ENCODE measurements around the gene ZNF70. TPM values are rescaled to one million over a fixed set of nuclear protein-coding genes. Genes with fewer than 3 reads are reported as not detected.

ZNF70 gene
- total RNA-seq, 1 donor, result 9.7 TPM

DNA sequence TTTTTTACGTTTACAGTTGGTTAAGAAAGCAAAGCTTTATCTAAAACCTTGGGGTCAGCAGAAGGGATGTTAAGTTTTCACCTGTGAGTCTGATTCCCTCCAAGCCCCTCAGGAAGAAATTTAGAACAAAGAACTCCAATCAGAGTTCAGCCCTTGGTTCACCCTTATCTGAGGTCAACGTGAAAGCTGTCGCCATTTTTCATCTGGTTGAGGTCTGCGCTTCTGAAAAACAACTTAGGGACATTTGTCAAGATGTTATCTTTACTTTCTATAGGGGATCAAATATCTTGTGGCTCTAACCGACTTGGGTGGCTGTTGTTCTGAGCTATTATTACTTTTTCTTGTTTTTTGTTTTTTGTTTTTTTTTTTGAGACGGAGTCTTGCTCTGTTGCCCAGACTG lies 30.1 kb downstream of the ZNF70 start:
- no peak for DNase-seq (ENCODE audit: low read depth in 2 of 3, low spot score in 2 of 3)

DNA sequence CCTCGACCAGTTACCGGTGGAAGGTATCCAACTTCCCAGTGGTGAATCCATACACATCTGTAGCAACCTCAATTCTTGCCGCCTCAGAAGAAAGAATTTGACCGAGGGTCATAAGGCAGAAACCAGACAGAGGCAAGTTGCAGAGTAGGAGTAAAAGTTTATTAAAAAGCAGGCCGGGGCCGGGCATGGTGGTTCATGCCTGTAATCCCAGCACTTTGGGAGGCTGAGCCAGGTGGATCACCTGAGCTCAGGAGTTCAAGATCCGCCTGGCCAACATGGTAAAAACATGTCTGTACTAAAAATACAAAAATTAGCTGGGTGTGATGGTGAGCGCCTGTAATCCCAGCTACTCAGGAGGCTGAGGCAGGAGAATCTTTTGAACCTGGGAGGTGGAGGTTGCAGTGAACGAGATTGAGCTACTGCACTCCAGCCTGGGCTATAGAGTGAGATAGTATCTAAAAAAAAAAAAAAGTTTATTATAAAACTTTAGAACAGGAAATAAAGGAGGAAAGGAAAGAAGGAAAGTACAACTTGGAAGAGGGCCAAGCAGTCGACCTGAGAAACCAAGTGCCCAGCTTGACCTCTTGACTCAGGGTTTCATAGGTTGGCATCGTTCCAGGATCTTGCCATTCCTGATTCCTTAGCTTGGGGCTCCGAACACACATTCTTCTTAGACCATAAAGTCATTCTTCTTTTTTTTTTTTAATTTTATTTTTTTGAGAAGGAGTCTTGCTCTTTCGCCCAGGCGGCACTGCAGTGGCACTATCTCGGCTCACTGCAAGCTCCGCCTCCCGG lies 32.3 kb downstream of the ZNF70 start:
- DNase-seq (ENCODE audit: low read depth in 2 of 3, low spot score in 2 of 3), result no peak

DNA sequence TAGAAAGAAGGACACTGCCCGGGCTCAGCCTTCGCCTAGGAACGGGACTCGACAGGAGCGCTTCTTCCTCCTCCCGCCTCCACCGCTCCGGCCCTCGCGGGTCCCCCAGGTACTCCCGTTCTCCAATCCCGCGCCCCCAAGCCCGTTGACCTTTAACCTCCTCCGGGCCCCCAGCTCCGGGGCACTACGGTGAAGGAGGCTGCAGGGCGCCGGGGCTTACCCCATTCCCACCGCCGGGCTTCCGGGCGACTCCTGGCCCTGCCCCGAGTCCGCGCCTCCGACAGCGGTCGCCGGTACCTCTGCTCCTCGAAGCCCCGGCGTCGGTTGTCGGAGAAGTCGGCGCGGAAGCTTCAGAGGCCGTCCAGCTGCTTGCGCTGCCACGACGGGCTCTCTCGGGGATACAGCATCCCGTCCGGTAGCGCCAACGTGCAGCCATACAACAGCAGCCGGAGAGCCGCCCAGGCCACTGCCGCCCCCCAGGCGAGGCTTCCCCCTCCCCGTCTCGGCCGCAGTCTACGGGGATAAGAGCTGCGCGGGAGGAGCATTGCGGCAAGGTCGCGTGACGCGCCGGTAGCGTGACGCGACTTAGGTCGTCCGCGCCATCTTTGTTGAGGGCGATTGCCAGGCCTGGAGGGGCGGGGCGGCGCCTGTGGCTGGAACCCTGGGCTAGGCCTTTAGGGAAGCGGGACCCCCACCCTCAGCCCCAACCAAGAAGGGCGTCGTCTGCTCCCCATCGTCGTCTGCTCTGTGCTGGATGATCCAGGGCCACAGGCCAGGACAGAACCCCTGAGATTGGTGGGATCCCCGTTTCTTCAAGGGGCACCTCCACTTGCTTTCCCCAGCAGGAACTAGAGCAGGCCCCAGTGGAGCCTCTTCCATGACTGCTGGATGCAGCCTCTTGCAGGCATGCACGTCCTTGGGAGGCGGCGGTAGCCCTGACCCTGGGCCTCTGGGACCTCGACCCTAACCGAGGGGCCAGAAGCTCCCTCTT lies 33.8 kb downstream of the ZNF70 start:
- DNase-seq (ENCODE audit: low read depth in 2 of 3, low spot score in 2 of 3), result peak; percentile 66 to 89 (median 86)

DNA sequence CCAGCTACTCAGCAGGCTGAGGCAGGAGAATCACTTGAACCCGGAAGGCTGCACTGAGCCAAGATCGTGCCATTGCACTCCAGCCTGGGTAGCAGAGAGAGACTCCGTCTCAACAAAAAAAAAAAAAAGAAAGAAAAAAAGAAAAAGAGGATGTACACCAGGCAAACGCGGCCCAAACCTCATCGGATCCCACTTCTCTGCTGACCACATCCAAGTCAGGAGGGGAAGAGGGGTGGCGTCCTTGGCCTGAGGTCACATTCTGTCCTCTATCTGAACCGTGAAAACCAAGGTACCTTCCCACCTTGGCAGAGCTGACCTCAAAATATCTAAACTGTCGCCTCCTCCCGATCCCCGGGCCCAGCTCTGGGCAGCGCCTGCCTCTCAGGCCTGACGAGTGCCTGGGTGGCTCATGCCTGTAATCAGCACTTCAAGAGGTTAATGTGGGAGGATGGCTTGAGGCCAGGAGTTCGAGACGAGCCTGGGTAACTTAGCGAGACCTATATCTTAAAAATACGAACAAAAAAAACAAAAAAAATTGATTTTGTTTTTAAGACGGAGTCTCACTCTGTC lies 35.0 kb downstream of the ZNF70 start:
- DNase-seq (ENCODE audit: low read depth in 2 of 3, low spot score in 2 of 3), result peak in 1 of 3 donors; percentile 15

DNA sequence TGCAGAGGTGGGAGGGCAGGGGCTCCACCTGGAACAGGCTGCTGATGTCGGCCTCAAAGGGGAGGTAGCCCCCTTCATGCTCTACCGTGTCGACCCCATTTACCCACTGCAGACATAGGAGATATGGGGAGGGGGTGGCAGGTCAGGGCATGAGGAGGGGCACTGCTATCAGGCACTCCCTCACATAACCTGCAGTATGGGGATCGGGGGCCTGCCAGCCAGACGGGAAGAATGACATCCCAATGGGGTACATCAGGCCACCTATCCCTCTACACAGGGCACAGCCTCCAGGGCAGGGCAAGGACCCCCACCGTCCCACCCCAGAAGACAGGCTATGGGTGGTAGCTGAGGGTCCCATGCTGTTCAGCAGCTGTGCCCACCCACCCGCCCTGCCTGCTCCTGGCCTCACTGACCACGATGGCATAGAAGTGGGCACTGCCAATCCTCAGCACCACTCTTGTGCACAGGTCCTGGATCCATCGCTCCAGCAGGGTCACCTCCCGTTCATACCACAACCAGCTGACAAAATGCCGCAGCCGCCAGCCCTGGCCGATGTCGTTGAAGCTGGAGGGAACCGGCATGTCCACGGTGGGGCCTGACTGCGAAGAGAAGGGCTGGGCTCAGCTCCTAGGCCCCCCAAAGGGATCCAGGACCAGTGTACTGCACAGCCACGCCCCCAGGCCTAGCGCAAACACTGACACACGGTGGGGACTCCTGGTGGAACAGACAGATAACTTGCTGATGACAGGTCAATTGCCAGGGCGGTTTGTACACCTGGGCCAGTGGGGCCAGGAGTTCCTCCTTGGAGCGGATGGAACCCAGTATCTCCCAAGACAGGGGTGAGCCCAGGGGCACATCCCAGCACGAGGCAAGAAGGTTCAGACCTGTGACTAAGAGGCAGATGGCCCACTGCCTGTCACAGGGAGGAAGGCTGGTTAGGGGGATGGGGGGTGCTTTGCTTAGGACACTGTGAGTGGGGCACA lies 36.0 kb downstream of the ZNF70 start:
- peak in 1 of 3 donors; percentile 8 for DNase-seq (ENCODE audit: low read depth in 2 of 3, low spot score in 2 of 3)

DNA sequence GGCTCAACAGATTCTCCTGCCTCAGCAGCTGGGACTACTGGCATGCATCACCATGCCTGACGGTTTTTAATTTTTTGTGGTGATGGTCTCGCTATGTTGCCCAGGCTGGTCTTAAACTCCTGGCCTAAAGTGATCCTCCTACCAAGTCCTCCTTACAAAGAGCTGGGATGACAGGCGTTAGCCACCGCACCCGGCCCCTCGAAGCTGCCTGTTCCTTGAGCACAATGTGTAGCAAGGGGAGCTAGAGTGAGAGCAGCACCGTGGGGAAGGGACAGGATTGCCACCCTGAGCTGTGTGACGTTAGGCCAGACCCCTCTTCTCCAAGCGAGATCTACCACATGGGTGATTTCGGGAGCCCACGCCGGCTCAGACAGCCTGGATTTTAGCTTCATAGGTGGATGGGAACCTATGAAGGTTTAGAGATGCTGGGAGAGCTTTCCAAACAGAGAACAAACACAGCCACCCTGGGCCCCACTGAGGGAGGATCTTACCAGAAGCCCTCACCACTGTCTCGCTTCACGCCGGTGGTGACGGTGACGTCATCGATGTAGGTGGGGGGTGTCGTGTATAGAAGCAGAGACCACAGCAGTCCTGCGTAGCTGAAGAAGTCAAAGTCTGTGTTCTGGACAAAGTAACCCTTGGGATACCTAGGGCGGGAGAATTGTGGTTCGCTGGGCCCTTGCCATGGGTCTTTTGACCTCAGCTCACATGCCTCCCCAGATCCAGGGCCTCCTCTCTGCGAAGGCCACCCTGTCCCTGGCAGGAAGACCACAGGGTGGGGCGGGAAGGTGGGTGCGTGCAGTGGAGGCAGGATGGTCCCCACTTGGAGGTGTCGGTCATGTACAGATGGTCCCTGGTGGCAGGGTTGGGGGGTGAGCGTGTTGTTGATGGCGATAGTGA lies 37.0 kb downstream of the ZNF70 start:
- DNase-seq (ENCODE audit: low read depth in 2 of 3, low spot score in 2 of 3), result no peak

DNA sequence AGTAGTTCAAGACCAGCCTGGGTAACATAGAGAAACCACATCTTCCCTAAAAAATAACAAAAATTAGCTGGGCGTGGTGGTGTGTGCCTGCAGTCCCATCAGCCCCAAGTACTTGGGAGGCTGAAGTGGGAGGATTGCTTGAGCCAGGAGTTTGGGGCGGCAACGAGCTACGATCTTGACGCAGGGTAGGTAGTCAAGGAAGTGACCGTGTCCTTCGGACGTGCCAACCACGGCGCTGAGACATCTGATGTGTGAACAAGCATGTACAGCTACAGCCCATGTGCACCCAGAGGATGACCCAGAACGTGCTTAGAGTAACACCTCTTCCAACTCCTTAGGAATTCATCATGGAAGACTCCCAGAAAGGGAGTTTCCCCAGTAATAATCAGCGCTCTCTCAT lies 38.7 kb downstream of the ZNF70 start:
- DNase-seq (ENCODE audit: low read depth in 2 of 3, low spot score in 2 of 3), result no peak

DNA sequence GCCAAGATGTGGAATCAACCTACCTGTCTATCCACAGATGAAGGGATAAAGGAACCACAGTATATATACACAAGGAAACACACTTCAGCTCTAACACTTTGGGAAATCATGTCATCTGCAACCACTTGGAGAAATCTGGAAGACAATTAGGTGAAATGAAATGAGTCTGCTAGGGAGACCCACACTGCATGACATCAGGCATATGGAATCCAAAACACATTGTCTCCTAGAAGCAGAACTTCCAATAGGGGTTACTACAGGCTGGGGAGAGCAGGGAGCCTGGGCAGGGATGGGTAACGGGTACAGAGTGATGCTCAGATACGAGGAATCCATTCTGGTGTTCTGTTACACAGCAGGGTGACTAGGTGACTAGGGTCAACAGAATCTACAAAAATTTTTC lies 41.8 kb downstream of the ZNF70 start:
- DNase-seq (ENCODE audit: low read depth in 2 of 3, low spot score in 2 of 3), result no peak

DNA sequence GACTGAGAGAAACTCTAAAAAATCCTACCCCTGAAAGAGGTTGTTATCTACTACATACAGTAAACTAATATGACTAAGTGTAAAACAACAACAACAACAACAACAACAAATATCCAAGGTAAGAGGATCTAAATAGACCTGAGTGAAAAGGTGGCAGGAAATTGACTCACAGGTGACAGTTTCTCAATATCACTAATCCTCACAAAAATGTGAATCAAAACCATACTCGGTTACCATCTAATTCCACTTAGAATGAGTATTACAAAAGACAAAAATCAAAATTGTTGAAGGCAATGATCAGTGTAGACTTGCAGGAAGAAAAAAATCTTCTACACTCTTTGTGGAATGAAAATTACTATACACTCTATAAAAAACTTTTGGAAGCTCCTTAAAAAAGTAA lies 42.6 kb downstream of the ZNF70 start:
- DNase-seq (ENCODE audit: low read depth in 2 of 3, low spot score in 2 of 3), result no peak

DNA sequence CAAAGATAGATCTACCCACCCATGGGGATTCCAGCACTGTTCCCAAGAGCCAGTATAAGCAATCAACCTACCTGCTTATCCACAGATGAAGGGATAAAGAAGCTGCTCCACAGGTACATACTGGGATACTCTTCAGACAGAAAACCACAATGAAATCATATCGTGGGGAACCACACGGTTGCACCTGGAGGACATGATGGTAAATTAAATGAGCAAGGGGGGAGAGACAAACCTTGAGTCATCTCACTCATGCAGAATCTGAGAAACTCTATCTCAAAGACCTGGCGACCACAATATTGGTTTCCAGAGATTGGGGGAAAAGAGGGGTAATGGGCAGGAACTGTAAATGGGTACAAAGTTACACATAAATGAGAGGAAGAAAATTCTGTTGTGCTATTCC lies 45.6 kb downstream of the ZNF70 start:
- DNase-seq (ENCODE audit: low read depth in 2 of 3, low spot score in 2 of 3), result no peak

DNA sequence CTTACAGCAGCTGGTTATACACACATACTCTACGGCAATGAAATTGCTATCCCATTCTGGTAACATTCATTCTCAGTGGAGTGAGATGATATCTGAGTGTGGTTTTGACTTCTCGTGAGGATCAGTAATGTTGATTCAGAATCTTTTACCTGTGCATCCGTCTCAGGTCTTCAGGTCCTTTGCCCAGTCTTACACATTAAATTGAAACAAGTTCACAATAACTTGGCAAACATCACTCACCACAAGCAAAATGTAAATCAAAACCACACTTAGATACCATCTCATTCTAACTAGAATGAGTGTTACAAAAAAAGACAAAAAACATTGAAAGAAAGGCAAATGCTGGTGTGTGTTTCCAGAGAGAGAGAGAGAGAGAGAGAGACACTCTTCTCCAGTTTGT lies 46.1 kb downstream of the ZNF70 start:
- no peak for DNase-seq (ENCODE audit: low read depth in 2 of 3, low spot score in 2 of 3)

DNA sequence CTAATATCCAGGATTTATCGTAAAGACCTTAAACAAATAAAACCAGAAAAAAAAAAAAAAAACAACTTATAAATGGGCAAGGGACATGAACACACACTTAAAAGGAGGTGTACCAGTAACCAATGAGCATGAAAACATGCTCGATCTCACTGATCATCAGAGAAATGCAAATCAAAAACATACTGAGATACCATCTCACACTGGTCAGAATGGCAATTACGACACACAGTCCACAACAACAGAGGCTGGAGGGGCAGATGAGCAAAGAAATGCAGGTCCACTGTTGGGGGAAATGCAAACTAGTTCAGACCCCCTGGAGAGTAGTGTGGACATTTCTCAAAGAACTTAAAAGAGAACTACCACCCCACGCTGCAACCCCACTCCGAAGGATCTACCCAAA lies 46.9 kb downstream of the ZNF70 start:
- no peak for DNase-seq (ENCODE audit: low read depth in 2 of 3, low spot score in 2 of 3)

DNA sequence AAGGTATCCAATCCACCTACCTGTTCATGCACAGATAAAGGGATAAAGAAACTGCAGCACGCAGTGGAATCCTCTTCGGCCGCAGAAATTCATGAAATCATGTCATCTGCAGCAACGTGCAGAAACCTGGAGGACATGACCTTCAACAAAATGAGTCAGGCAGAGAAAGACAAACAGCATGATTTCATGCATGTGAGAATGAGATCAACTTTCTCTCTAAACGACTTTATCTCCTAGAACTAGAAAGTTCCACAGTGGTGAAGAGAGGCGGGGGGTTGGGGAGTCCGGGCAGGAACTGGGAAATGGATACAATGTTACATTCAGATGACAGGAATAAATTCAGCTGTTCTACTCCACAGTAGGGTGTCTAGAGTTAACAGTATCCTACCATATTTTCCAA lies 50.2 kb downstream of the ZNF70 start:
- no peak for DNase-seq (ENCODE audit: low read depth in 2 of 3, low spot score in 2 of 3)

DNA sequence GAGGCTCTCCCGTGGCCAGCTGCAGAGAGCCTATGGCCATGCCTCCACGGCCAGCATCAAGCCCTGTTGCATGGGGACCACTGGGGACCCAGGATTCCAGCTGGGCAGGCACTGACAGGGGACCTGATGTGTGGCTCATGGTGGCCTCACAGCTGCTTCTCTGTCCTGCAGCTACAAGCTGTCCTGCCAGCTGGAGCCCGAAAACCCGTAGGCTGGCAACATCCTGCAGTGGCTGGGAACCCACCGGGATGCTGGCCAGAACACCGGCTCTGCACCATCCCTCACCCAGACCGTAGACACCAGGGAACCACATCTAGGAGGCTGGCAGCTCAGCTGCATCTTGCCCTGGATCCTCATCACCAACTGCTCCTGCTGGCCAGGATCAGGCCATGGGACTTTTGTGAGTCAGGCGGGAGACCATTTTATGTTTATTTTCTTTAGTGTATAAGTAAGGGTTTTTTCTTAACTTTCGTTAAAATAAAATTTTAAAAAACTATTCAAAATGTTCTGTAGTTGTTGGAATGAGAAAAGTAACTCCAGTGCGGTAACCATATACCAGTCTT lies 52.2 kb downstream of the ZNF70 start:
- no peak for DNase-seq (ENCODE audit: low read depth in 2 of 3, low spot score in 2 of 3)

DNA sequence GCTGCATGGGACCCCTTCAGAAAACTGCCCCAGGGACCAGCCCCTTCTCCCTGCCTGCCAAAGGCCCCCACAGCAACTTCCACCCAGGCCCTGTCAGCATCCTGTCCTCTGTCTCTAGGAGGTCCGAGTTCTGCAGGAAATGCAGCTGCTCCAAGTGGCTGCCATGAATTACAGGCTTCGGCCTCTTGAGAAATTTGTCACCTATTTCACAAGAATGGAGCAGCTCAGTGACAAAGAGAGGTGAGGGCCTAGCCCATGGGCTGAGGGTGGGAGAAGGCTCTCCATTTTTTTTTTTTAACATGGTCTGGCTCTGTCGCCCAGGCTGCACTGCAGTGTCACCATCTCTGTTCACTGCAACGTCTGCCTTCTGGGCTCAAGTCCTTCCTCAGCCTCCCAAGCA lies 52.8 kb downstream of the ZNF70 start:
- no peak for DNase-seq (ENCODE audit: low read depth in 2 of 3, low spot score in 2 of 3)

DNA sequence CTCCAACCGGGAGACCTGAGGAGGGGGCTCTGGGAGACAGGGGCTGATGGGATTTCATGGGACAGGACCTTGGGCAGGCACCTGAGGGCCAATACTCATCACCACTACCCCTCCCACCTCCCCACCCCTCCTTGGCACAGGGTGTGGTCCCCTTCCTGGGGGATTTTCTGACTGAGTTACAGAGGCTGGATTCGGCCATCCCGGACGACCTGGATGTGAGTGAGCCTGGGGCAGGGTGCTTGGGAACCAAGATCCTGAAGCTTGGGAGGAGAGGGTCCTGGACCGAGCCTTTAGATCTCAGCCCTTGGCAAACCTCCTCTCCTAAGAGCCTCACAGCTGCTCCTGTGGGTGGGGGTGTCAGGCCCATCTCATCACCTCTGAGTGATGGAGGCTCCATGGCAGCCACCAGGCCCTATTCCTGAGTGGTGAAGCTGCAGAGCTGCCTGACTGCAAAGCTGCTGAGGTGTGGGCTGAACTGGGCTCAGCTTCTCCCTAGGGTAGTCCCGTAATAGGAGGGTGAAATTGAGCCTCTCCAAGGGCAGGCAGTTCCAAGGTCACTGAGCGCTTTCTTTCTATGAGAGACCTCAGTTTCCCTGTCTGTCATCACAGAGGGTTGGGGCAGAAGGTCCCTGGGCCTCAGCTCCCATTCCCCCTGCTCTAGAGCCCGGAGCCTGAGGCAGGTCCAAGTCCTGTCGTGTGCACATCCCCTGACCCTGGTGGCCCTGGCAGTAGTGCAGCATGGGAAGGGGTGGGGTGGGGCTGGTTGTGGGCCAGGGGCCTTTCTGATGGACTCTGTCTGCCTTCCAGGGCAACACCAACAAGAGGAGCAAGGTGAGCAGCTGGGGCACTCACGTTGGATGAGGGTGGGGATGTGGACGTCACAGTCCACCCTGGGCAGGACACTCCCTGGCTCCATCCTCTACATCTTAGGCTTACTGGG lies 53.6 kb downstream of the ZNF70 start:
- DNase-seq (ENCODE audit: low read depth in 2 of 3, low spot score in 2 of 3), result no peak

DNA sequence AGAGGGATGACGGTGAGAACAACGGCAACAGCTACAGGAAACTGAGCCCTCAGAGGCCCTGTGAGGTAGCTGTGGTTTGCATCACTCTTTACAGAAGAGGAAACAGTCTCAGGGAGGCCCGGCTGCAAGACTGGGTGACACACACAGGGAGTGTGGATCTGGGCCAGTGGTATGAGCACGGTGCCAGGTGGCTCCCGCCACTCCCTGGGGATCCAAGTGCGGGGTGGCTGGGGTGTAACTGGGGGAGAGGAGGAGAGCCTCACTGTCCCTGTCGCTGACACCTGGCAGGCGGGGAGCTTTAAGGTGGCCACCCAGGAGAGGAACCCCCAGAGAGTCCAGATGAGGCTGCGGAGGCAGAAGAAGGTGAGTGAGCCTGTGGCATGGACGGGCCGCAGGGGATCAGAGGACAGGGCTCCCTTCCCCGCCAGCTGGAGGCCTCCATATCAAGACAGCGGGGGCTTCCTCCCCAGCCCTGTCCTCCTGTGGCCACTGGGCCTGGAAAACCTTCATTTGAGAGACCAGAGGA lies 54.5 kb downstream of the ZNF70 start:
- peak; percentile 50 to 94 (median 87) for DNase-seq (ENCODE audit: low read depth in 2 of 3, low spot score in 2 of 3)

Measured in hematopoietic multipotent progenitor cell (in vitro differentiated cells).